ENCODE measurements around the gene EHD4.

Gene EHD4

DNA sequence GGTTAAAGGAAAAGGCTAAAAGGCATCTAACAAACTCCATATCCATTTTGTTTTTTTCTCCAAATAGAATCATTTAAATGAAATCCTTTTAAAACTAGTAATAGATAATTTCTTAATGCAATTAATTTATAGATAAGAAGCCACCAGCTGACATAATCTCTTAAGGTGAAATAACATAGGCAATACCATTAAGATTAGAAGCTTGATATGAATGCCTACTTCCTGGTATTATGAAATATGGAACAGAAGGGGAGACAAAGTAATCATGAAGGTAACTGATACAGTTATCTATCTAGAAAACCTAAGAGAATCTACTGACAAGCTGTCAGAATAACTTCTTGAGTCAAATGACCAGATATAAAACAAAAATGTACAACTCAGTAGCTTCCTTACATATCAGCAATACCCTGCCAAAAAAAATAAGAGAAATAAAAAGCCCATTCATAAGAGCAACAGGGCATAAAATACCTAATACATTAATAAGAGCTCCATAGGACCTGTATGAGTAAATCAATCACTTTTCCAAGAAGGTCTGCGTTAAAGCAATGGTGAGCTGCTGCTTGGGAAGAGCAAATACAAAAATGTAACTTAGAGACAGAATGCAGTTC lies 10.7 kb downstream of the EHD4 start:
- Histone ChIP-seq H3K9ac (ENCODE audit: low read depth, low read length) (no peak overlapping the region), H4K20me1 (ENCODE audit: insufficient read depth, low read length) (no peaks in the 10 kb centered on the region), H3K4me2 (ENCODE audit: insufficient read depth, low read length) (no peak overlapping the region), H3K9me3 (ENCODE audit: insufficient read depth, low read length, severe bottlenecking) (no peaks in the 10 kb centered on the region), H3K36me3 (ENCODE audit: insufficient read depth, low read length) (no peaks in the 10 kb centered on the region), H2AFZ (ENCODE audit: low read depth, low read length) (no peak overlapping the region), H3K27me3 (ENCODE audit: insufficient read depth, low read length, poor library complexity) (no peaks in the 10 kb centered on the region), H3K4me3 (ENCODE audit: low read depth in 1 of 2, low read length in 2 of 2) (no peak overlapping the region), H3K27ac (ENCODE audit: low read length) (no peak overlapping the region), H3K4me1 (ENCODE audit: insufficient read depth, low read length) (no peaks in the 10 kb centered on the region), H3K79me2 (ENCODE audit: insufficient read depth, low read length) (no peaks in the 10 kb centered on the region)
- no peak for DNase-seq
- TF ChIP-seq, protein P1, sequence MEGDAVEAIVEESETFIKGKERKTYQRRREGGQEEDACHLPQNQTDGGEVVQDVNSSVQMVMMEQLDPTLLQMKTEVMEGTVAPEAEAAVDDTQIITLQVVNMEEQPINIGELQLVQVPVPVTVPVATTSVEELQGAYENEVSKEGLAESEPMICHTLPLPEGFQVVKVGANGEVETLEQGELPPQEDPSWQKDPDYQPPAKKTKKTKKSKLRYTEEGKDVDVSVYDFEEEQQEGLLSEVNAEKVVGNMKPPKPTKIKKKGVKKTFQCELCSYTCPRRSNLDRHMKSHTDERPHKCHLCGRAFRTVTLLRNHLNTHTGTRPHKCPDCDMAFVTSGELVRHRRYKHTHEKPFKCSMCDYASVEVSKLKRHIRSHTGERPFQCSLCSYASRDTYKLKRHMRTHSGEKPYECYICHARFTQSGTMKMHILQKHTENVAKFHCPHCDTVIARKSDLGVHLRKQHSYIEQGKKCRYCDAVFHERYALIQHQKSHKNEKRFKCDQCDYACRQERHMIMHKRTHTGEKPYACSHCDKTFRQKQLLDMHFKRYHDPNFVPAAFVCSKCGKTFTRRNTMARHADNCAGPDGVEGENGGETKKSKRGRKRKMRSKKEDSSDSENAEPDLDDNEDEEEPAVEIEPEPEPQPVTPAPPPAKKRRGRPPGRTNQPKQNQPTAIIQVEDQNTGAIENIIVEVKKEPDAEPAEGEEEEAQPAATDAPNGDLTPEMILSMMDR (IDR thresholded peaks at IDR 0.05; ENCODE audit: borderline replicate concordance, extremely low read depth, low read length, poor library complexity, severe bottlenecking), result no peak
- TF ChIP-seq EZH2 (IDR thresholded peaks at IDR 0.05; ENCODE audit: borderline replicate concordance, low read depth, low read length, severe bottlenecking), result no peak
- no peak for ATAC-seq (ENCODE audit: insufficient read depth, low read depth)

DNA sequence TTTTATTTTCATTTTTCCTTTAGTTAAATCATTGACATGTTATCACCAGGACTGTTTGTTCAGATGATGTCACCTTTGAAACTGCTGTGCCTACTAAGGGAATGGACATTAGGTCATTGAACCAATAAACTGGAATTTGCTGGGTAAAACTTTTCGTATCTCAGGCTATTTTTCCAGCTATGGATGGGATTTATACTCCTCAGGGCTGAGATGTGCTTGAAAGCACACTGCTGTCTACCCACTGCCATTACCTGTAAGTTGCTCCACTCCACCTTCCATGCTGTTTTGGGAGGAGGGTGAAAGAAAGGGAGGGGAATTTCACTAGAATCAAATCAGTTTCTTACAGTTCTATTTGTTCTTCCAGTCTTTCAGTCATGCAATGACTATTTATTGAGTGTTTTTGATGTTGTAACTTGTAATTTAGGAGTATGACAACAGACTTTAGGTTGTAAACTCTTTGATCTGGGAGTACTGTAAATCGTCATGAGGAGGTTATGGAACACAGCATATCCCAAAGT lies 11.3 kb downstream of the EHD4 start:
- H3K4me3 ChIP-seq (ENCODE audit: low read depth in 1 of 2, low read length in 2 of 2), result no peak overlapping the region
- no peaks in the 10 kb centered on the region for H4K20me1 ChIP-seq (ENCODE audit: insufficient read depth, low read length)
- no peak overlapping the region for H3K27ac ChIP-seq (ENCODE audit: low read length)
- H3K4me2 ChIP-seq (ENCODE audit: insufficient read depth, low read length), result no peak overlapping the region
- H3K79me2 ChIP-seq (ENCODE audit: insufficient read depth, low read length), result no peaks in the 10 kb centered on the region
- ATAC-seq (ENCODE audit: insufficient read depth, low read depth) (no peak), DNase-seq (no peak)
- TF ChIP-seq EZH2 (IDR thresholded peaks at IDR 0.05; ENCODE audit: borderline replicate concordance, low read depth, low read length, severe bottlenecking), result no peak
- H3K36me3 ChIP-seq (ENCODE audit: insufficient read depth, low read length), result no peaks in the 10 kb centered on the region
- H3K9ac ChIP-seq (ENCODE audit: low read depth, low read length), result no peak overlapping the region
- no peaks in the 10 kb centered on the region for H3K27me3 ChIP-seq (ENCODE audit: insufficient read depth, low read length, poor library complexity)
- H3K9me3 ChIP-seq (ENCODE audit: insufficient read depth, low read length, severe bottlenecking), result no peaks in the 10 kb centered on the region
- H3K4me1 ChIP-seq (ENCODE audit: insufficient read depth, low read length), result no peaks in the 10 kb centered on the region
- no peak overlapping the region for H2AFZ ChIP-seq (ENCODE audit: low read depth, low read length)

DNA sequence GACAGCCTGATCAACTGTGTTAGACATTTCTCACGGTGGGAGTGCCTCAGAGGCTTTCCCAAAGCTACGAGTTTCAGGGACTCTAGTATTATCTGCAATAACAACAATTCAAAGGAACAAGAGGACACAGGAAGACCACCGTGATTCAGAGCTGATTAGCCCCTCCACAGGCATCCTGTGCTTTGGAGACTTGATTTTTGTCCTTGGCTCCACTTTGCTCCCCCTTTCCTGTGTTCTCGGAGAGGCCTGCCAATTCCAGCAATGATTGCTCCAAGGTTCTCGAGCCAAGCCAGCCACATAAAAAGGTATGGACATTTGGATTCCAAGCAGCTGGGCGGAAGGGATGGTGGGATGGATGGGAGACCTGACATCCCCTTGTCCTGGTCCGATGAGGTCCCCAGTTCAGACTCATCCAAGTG lies 14.3 kb downstream of the EHD4 start:
- Histone ChIP-seq H3K4me1 (ENCODE audit: insufficient read depth, low read length) (no peaks in the 10 kb centered on the region), H4K20me1 (ENCODE audit: insufficient read depth, low read length) (no peaks in the 10 kb centered on the region), H3K9ac (ENCODE audit: low read depth, low read length) (no peak overlapping the region), H2AFZ (ENCODE audit: low read depth, low read length) (no peak overlapping the region), H3K4me3 (ENCODE audit: low read depth in 1 of 2, low read length in 2 of 2) (no peak overlapping the region), H3K4me2 (ENCODE audit: insufficient read depth, low read length) (no peak overlapping the region), H3K27me3 (ENCODE audit: insufficient read depth, low read length, poor library complexity) (no peaks in the 10 kb centered on the region), H3K27ac (ENCODE audit: low read length) (no peak overlapping the region), H3K9me3 (ENCODE audit: insufficient read depth, low read length, severe bottlenecking) (no peaks in the 10 kb centered on the region), H3K36me3 (ENCODE audit: insufficient read depth, low read length) (no peaks in the 10 kb centered on the region), H3K79me2 (ENCODE audit: insufficient read depth, low read length) (no peaks in the 10 kb centered on the region)
- TF ChIP-seq EZH2 (IDR thresholded peaks at IDR 0.05; ENCODE audit: borderline replicate concordance, low read depth, low read length, severe bottlenecking), result no peak
- TF ChIP-seq, protein P1 (IDR thresholded peaks at IDR 0.05; ENCODE audit: borderline replicate concordance, extremely low read depth, low read length, poor library complexity, severe bottlenecking), result no peak
- ATAC-seq (ENCODE audit: insufficient read depth, low read depth) (no peak), DNase-seq (no peak)

DNA sequence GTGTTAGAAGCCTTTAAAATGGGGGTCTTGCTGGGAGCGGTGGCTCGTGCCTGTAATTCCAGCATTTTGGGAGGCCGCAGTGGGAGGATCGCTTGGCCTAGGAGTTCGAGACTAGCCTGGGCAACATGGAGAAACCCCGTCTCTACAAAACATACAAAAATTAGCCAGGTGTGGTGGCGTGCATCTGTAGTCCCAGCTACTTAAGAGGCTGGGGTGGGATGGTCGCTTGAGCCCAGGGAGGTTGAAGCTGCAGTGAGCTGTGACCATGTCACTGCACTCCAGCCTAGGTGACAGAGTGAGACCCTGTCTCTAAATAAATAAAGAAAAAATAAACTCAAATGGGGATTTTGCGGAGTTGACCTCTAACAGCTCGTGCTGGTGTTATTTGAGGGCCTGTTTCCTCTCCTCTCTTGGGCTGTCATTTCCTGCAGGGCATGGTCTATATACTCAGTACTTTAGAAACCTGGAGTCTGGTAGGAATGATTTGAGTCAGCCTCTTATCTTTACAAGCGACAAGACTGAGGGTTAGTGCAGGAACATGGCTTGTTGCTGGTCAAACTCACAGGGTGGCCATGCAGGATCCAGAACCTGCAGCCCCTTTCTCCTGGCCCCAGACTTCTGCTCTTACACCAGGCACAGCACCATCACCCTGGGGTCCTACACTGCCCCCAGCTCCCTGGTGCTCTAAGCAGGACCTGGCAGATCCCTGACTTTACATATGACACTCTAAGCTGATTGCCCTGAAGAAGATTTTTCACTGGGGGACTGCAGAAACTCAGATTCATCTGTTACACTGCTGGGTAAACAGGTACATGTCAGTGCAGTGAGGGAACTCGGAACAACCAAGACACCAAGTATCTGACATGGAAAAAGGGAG lies 15.1 kb downstream of the EHD4 start:
- Histone ChIP-seq H3K9ac (ENCODE audit: low read depth, low read length) (no peak overlapping the region), H3K4me1 (ENCODE audit: insufficient read depth, low read length) (no peaks in the 10 kb centered on the region), H3K4me2 (ENCODE audit: insufficient read depth, low read length) (no peak overlapping the region), H3K4me3 (ENCODE audit: low read depth in 1 of 2, low read length in 2 of 2) (no peak overlapping the region), H4K20me1 (ENCODE audit: insufficient read depth, low read length) (no peaks in the 10 kb centered on the region), H3K27ac (ENCODE audit: low read length) (no peak overlapping the region), H3K9me3 (ENCODE audit: insufficient read depth, low read length, severe bottlenecking) (no peaks in the 10 kb centered on the region), H3K36me3 (ENCODE audit: insufficient read depth, low read length) (no peaks in the 10 kb centered on the region), H3K79me2 (ENCODE audit: insufficient read depth, low read length) (no peaks in the 10 kb centered on the region), H2AFZ (ENCODE audit: low read depth, low read length) (no peak overlapping the region), H3K27me3 (ENCODE audit: insufficient read depth, low read length, poor library complexity) (no peaks in the 10 kb centered on the region)
- TF ChIP-seq EZH2 (IDR thresholded peaks at IDR 0.05; ENCODE audit: borderline replicate concordance, low read depth, low read length, severe bottlenecking), result no peak
- TF ChIP-seq, protein P1 (IDR thresholded peaks at IDR 0.05; ENCODE audit: borderline replicate concordance, extremely low read depth, low read length, poor library complexity, severe bottlenecking), result no peak
- DNase-seq (no peak), ATAC-seq (ENCODE audit: insufficient read depth, low read depth) (no peak)

Data from DND-41 (cell line).